ENCODE measurements around the gene GOLIM4. TPM values are rescaled to one million over a fixed set of nuclear protein-coding genes. Genes with fewer than 3 reads are reported as not detected.

The GOLIM4 gene
- total RNA-seq, 4 donors from 2014 or later: 35.9 to 59.0 (median 52.0) TPM

- Histone ChIP-seq H3K36me3 (no peaks in the 10 kb centered on the region), H3K27ac (peak overlapping the region in 1 of 4 donors; percentile 49), H3K4me1 (peaks cover 0 to 45% (median 5%) of the 10 kb centered on the region in 4 donors), H3K4me3 (no peak overlapping the region), H3K27me3 (no peaks in the 10 kb centered on the region), H3K9me3 (no peaks in the 10 kb centered on the region)
- TF ChIP-seq CTCF (IDR thresholded peaks at IDR 0.05) (no peak), POLR2A (IDR thresholded peaks at IDR 0.05) (no peak), EP300 (IDR thresholded peaks at IDR 0.05) (no peak)
- no peak for DNase-seq (ENCODE audit: low spot score in 2 of 2)
- 54 to 75% methylated on average over 5 of the region's 5 CpGs for WGBS, 2 donors
These were observed 47.1 kb downstream of the GOLIM4 start for GRCh38 chr3:168048414-168049330.

GRCh38 chr3:168047936-168048335, 47.8 kb downstream of the GOLIM4 start:
- H3K36me3 ChIP-seq: no peaks in the 10 kb centered on the region
- no peak overlapping the region for H3K4me3 ChIP-seq
- no peaks in the 10 kb centered on the region for H3K9me3 ChIP-seq
- TF ChIP-seq EP300 (IDR thresholded peaks at IDR 0.05) (no peak), POLR2A (IDR thresholded peaks at IDR 0.05) (no peak), CTCF (IDR thresholded peaks at IDR 0.05) (no peak)
- DNase-seq (ENCODE audit: low spot score in 2 of 2): no peak
- WGBS, 2 donors: 86 to 96% methylated on average over 3 of the region's 3 CpGs
- peaks cover 0 to 44% (median 5%) of the 10 kb centered on the region in 4 donors for H3K4me1 ChIP-seq
- H3K27me3 ChIP-seq: no peaks in the 10 kb centered on the region
- H3K27ac ChIP-seq: no peak overlapping the region

GRCh38 chr3:168047190-168047795, 48.4 kb downstream of the GOLIM4 start:
- Histone ChIP-seq H3K36me3 (peaks cover 0 to 3% (median 3%) of the 10 kb centered on the region in 3 donors), H3K9me3 (no peaks in the 10 kb centered on the region), H3K4me3 (no peak overlapping the region), H3K27ac (no peak overlapping the region), H3K4me1 (peaks cover 0 to 39% (median 5%) of the 10 kb centered on the region in 4 donors), H3K27me3 (no peaks in the 10 kb centered on the region)
- TF ChIP-seq POLR2A (IDR thresholded peaks at IDR 0.05): no peak
- TF ChIP-seq CTCF (IDR thresholded peaks at IDR 0.05): peak; percentile 77 to 96 (median 81)
- 68 to 69% methylated on average over 1 of the region's 1 CpG for WGBS, 2 donors
- DNase-seq (ENCODE audit: low spot score in 2 of 2): peak in 1 of 2 donors; percentile 15

- no peak for TF ChIP-seq POLR2A (IDR thresholded peaks at IDR 0.05)
- no peak for TF ChIP-seq CTCF (IDR thresholded peaks at IDR 0.05)
- no peak for TF ChIP-seq EP300 (IDR thresholded peaks at IDR 0.05)
- no peaks in the 10 kb centered on the region for H3K27me3 ChIP-seq
- DNase-seq (ENCODE audit: low spot score in 2 of 2): no peak
- H3K9me3 ChIP-seq: no peaks in the 10 kb centered on the region
- no peak overlapping the region for H3K27ac ChIP-seq
- H3K4me3 ChIP-seq: peak overlapping the region in 1 of 4 donors; percentile 10
- peaks cover 0 to 22% (median 4%) of the 10 kb centered on the region in 4 donors for H3K4me1 ChIP-seq
- H3K36me3 ChIP-seq: peaks cover 0 to 12% (median 9%) of the 10 kb centered on the region in 3 donors
- WGBS, 2 donors: 41 to 43% methylated on average over 6 of the region's 6 CpGs
These were observed 51.7 kb downstream of the GOLIM4 start for GRCh38 chr3:168044049-168044448.
